NCI-H1092 (cell line): ENCODE measurements around the gene CTIF.

ENCODE experiments used
- DNase-seq: peaks from one replicate; lab custom pipeline; 2025; lab: John Stamatoyannopoulos, UW

Gene CTIF

DNA sequence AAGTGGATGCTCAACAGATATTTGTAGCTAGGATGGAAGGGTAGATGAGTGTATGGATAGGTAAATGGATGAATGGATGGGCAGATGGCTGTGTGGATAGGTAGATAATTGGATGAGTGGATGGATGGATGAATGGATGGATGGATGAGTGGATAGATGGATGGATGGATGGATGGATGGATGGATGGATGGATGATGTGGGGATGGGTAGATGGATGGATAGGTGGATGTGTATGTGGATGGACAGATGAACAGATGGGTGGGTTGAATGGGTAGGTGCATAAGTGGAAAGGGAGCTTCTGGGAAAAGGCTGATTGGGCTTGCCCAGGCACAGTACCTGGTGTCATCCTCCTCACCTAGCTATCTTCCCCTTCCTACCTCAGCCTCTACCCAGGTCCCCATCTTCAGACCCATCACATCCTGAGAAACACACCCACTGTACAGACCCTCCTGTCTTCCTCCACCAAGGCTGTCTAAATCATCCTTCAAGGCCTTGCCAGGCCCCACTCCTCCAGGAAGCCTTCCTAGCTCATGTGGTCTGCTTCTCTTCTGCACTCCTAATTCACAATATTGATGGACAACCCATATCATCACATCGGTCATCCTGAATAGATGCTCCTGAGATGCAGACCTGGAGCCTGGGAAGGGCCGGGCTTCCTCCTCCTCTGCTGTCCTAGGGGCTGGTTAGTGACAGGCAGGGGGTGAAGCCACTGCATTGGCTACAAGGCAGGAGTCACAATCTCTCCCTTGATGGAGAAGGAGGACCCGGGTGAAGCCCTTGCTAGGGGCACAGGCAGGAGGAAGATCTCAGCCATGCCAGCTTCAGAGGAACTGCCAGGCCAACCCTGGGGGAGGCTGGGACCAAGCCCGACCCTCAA, 362.6 kb downstream of the CTIF start:
- no peak for DNase-seq

- DNase-seq, result peak; percentile 95
These were observed 363.4 kb downstream of the CTIF start for GRCh38 chr18:48902023-48902855.

GRCh38 chr18:48902856-48903601, 364.2 kb downstream of the CTIF start:
- DNase-seq, result no peak

DNA sequence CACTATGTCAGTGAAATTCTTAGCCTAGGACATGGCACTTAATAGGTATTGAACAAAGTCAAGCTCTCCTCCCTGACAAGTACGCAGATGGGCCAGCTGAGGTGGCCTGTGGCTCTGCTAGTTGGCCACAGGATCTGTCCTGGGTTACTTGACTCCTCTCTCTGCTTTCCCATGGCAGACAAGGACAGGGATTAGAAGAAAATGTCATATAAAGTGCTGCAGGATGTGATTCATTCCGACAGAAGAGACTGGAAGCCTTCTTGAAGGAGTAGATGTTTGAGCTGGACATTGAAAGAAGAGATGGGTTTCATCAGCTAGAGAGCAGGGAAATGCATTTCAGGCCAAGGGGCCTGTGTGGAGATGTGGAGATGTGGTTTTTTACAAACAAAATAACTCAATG, 365.3 kb downstream of the CTIF start:
- no peak for DNase-seq

- DNase-seq, result no peak
These were observed 366.1 kb downstream of the CTIF start for GRCh38 chr18:48904847-48905394.

- DNase-seq, result no peak
These were observed 366.7 kb downstream of the CTIF start for GRCh38 chr18:48905513-48905912.

GRCh38 chr18:48908916-48909315, 370.1 kb downstream of the CTIF start:
- no peak for DNase-seq

DNA sequence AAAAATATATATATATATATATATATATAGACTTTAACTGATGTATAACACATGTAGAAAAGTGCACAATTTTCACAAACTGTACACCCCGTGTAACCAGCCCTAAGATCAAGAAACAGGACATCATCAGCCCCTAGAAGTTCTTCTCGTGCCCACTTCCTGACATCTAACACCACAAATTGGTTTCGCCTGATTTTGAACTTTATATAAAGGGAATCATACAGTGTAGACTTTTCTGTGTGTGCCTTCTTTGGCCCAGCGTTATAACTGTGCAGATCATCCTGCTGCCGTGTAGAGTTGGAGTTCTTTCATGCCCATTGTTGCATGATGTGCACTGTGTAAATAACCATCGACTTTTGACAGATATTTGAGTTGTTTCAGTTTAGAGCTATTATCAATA, 370.9 kb downstream of the CTIF start:
- DNase-seq, result no peak

DNA sequence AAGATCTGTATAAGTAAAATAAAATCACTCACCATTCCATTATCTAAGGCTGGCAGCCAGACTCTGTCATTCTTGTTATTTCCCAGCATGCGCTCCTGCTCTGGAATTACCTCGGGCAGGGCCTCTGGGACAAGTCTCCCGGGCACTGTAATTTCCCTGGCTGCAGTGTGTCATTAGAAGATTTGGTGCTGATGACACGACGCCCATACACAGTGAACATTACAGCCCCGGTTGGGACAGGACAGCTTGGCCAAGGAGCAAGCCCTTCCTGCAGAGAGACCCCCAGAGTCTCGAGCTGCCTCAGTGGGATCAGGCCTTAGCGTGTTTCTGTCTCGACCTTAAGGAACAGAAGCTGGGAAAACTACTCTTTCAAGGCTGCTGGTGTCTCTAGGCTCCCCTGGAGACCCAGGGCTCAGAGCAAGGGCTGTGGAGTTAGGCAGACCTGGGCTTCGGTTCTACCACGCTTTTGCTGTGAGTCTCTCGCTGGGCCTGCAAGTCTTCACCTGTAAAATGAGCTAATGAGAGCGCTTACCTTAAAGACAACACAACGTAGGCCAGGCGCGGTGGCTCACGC, 372.2 kb downstream of the CTIF start:
- DNase-seq, result no peak
